Esophagus mucosa (tissue), 1 donor: ENCODE results near the gene NDUFS1. TPM values are rescaled to one million over a fixed set of nuclear protein-coding genes. Genes with fewer than 3 reads are reported as not detected.

ENCODE experiments used
- total RNA-seq: library from RNA; stranded (reverse); gene quantifications from one replicate; pipeline ENCODE4 v1.2.4, GENCODE V29; 2023
- donor health status: DM: yes; HTN: yes; CAD: no.

NDUFS1 gene
- total RNA-seq, 1 donor from 2014 or later: 81.6 TPM

Other genes starting within 250 kb of the NDUFS1 start
- gene INO80D, start 73.3 kb downstream of the NDUFS1 start, total RNA-seq: 18.8 TPM
- gene EEF1B2, start 451 bp upstream of the NDUFS1 start, total RNA-seq: 732 TPM
- 5.6 TPM for gene ZDBF2, start 115.2 kb upstream of the NDUFS1 start, total RNA-seq